Left colon (tissue), 2 donors: Measurements from ENCODE around the gene GPC2. TPM values are rescaled to one million over a fixed set of nuclear protein-coding genes. Genes with fewer than 3 reads are reported as not detected.
A peak's percentile ranks its signal among the peaks of the same experiment; 100 is the strongest.
"Not testable (repeated sequence)": the region's sequence is repeated elsewhere in the genome, so short reads cannot be mapped to it uniquely, and the experiment has no call there.

Source experiments
- ATAC-seq: fragments of 200-7000 bp; cut with Tn5 transposase; one replicate; pipeline ENCODE4 v1.9.1; 2020; ENCODE audit warnings: mild to moderate bottlenecking, moderate library complexity
- DNase-seq, 2 donors: peaks; one replicate each; pipeline ENCODE4 v3.0.0-alpha.2; 2020
- intact Hi-C, 2 donors: fragments of 100-400 bp; cut with DNase I in 1 of 2; cut with micrococcal nuclease in 1 of 2; formaldehyde crosslinking; loops; one replicate each; pipeline versions ENCODE4 v1.11.2 to v1.14.0; 2022; cut with DNase I, micrococcal nuclease
- microRNA-seq, 2 donors: library from miRNA; unstranded; fragments of <30 nt; microRNA quantifications; one replicate each; pipeline versions ENCODE4 v1.1.0 to v1.2.0, GENCODE V29; 2020
- total RNA-seq, 2 donors: library from RNA; stranded (reverse); fragmentation: NEBNext Ultra II Directional; extraction: Animal tissue kit (Norgen Biotek cat#: 25700); gene quantifications; one replicate each; pipeline ENCODE4 v1.2.1, GENCODE V29; 2021
- donor health status: DM: no; HTN: no; CAD: no.
- donor health status: DM: yes; HTN: yes; CAD: no.

The GPC2 gene
- total RNA-seq, 2 donors from 2014 or later: 4.0 to 5.7 TPM

DNA sequence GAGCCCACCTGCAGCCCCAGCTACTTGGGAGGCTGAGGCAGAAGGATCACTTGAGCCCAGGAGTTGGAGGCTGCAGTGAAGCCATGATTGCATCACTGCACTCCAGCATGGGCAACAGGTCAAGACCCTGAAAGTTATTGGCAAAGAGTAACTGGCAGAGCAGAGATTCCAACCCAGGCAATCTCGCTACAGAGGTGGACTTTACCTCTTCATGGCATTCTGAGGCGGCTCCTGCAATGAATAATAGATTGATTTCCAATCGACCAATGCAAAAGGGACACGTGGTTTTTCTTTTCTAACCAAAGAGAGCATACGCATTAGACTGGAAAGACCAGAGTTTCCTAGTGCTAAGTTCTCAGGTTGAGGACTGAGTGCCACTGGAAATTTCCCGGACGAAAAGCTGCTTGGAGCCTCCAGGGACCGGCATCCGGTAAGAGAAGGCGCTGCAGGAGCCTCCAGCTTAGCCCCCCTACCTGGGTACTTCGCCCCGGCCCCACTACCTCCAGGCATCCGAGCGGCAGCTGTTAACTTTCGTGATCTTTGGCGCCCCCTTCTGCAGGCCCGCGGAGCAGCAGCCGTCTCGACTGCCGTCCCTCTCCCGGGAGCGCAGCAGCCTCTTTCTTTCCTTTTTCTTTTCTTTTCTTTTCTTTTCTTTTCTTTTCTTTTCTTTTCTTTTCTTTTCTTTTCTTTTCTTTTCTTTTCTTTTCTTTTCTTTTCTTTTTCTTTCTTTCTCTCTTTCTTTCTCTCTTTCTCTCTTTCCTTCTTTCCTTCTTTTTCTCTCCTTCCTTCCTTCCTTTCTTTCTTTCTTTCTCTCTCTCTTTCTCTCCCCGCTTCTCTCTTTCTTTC is 46.4 kb downstream of the GPC2 start:
- ATAC-seq (peak; percentile 22), DNase-seq (peak; percentile 75 to 90)
- intact Hi-C loops: loop anchor here in 1 of 2 donors (10.0 kb wide), 1 partner anchor 136 kb away; no protein-coding TSS in a partner anchor

DNA sequence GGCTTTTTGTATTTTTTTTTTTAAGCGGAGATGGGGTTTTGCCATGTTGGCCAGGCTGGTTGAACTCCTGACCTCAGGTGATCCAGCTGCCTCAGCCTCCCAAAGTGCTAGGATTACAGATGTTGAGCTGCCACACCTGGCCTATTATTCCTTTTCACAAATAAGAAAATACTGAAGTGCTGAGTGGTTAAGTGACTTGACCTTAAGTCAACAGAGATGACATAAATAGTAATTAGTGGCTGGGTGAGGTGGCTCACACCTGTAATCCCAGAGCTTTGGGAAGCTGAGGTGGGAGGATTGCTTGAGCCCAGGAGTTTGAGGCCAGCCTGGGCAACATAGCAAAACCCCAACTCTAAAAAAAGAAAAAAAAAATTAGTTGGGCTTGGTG is 47.0 kb downstream of the GPC2 start:
- not testable (repeated sequence) for DNase-seq, ATAC-seq
- intact Hi-C loops: loop anchor here in 1 of 2 donors (10.0 kb wide), 1 partner anchor 135 kb away; no protein-coding TSS in a partner anchor

DNA sequence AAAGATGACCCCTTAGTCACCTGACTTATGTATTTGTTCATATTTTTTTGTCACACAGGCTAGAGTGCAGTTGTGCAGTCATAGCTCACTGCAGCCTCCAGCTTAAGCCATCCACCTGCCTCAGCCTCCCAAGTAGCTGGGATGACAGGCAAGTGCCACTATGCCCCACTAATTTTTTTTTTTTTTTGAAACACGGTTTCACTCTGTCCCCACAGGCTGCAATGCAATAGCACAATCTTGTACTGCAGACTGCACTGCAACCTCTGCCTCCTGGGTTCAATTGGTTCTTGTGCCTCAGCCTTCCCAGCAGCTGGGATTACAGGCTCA is 48.6 kb downstream of the GPC2 start:
- ATAC-seq (no peak), DNase-seq (no peak)
- intact Hi-C loops: no loop called here

DNA sequence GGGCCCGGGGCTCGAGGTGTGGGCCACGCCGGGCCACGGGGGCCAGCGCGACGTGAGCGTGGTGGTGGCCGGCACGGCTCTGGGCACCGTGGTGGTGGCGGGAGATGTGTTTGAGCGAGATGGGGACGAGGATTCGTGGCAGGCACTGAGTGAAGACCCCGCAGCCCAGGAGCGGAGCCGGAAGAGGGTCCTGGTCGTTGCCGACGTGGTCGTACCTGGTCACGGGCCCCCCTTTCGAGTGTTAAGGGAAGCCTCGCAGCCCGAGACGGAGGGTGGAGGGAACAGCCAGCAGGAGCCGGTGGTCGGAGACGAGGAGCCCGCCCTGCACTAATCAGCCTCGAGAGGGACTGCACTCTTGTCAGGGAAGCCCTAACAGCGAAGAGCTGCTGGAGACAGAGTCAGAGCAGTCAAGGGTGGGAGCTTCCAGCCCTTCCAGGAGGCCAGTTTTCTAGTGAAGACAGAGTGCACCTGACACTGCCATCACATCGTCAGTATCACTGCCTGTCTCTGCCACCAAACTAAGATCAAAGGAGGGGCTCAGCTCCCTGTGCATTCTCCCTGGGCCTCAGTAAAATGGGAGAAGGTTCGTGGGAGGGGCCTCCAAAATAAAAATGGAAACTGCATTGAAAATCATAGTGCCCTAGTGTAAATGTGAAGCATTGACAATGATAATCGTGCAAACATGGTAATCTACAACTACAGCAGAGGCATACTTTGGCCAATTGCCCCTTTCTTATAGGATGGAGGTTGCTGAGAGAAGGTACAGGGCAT is 49.1 kb downstream of the GPC2 start:
- intact Hi-C loops: no loop called here
- DNase-seq (peak; percentile 46 to 50), ATAC-seq (no peak)

DNA sequence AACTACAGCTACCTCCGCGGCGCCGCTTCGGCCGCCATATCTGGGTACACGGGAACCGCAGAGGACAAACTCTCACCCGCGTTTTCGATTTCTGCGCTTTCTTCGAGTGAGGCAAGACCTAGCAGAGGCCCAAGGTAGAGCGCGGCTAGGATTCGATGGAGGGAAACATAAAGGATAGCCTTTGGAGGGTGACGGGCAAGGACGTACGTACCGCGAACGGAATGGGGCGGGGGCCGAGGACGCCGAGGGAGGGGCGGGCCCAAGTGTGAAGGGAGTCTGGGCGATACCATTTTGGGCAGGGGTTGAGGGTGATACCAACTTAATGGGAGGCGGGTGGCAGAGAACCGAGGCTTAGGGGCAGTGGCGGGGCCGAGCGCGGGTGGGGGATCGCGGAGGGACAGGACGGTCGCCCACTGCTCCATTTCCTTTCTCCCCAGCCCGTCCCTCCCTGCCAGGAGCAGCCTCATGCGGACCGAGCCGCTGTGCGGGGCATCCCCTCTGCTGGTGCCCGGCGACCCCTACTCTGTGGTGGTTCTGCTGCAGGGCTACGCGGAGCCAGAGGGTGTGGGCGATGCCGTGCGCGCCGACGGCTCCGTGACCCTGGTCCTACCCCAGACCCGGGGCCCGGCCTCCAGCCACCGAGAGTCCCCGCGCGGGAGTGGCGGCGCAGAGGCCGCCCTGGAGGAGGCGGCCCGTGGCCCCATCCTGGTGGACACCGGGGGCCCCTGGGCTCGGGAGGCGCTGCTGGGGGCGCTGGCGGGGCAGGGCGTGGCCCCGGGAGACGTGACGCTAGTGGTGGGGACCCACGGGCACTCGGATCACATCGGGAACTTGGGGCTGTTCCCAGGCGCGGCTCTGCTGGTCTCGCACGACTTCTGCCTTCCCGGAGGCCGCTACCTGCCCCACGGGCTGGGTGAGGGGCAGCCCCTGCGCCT is 50.0 kb downstream of the GPC2 start, which contains the start of gene MBLAC1:
MBLAC1 (plus strand) TSS at position 37 of the 935 bp plus-strand sequence; CDS start at position 466, 429 bp downstream.
- DNase-seq (peak; percentile 91 to 96), ATAC-seq (peak; percentile 70)
- intact Hi-C loops: no loop called here

DNA sequence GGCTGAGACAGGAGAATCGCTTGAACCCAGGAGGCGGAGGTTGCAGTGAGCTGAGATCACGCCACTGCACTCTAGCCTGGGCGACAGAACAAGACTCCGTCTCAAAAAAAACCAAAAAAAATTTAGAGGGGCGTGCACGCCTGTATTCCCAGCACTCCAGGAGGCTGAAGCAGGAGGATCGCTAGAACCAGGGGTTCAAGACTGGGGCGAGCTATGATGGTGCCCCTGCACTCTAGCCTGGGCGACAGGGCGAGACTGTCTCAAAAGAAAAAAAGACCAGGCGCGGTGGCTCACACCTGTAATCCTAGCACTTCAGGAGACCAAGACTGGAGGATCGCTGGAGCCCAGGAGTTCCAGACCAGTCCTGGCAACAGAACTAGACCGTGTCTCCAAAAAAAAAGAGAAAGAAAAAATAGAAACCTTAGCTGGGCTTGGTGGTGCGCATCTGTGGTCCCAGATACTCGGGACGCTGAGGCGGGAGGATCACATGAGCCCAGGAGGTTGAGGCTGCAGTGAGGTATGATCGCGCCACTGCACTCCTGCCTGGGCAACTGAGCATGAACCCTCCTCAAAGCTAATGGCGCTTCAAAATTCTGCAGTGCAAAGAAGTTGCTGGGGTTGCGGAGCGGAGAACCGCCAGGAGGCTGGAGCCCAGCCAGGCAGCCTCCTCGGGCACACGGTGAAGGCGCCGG is 50.8 kb downstream of the GPC2 start:
- intact Hi-C loops: no loop called here
- peak; percentile 27 for ATAC-seq
- no peak for DNase-seq

DNA sequence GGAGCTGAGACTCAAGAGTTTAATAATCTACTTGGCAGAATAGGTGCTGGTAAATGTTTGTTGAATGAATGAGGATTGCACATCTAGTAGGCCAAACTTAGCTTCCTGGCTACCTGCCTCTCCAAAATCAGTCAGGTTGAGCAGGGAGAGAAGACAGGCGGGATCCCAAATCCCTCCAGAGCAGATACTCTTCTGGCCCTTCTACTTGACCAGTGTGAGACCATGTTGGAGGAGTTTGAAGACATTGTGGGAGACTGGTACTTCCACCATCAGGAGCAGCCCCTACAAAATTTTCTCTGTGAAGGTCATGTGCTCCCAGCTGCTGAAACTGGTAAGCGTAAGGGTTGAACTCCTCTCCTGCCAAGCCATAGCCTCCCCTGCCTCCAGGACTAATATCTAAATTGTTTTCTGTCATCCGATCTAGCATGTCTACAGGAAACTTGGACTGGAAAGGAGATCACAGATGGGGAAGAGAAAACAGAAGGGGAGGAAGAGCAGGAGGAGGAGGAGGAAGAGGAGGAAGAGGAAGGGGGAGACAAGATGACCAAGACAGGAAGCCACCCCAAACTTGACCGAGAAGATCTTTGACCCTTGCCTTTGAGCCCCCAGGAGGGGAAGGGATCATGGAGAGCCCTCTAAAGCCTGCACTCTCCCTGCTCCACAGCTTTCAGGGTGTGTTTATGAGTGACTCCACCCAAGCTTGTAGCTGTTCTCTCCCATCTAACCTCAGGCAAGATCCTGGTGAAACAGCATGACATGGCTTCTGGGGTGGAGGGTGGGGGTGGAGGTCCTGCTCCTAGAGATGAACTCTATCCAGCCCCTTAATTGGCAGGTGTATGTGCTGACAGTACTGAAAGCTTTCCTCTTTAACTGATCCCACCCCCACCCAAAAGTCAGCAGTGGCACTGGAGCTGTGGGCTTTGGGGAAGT is 52.6 kb downstream of the GPC2 start:
- ATAC-seq (peak; percentile 50), DNase-seq (peak; percentile 46 to 58)
- intact Hi-C loops: no loop called here

DNA sequence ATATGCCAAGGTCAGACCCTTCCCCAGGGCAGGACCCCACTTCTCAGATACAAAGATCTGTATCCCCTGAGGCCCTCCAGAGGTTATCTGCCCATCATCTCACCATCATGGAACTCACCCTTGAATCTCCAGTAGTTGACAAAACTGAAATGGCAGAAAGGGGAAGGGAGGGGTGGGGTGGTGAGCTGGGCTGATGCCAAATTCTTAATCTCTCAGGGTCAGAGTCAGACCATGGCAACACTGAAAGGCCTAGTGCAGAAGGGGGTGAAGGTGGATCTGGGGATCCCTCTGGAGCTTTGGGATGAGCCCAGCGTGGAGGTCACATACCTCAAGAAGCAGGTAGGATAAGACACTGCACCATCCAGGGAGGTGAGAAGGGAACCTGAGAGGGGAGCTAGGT is 54.6 kb downstream of the GPC2 start:
- ATAC-seq: no peak
- intact Hi-C loops: no loop called here

DNA sequence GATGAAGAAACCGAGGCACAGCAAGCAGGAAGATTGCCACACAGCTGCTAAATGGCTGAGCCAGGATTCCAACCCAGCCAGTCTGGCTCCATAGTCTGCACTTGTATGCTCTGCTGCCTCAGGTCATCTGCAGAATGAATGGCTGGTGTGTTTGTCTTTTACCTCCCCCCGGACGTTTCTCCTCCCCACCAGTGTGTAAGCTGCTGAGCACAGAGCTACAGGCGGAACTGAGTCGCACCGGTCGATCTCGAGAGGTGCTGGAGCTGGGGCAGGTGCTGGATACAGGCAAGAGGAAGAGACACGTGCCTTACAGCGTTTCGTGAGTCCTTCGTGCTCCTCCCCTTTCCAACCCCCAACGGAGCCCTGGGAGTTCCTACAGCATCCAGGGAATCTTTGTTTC is 55.1 kb downstream of the GPC2 start:
- intact Hi-C loops: no loop called here
- ATAC-seq: no peak
- DNase-seq: no peak

More for the DNA sequence above, 54.6 kb downstream of the GPC2 start:
- no peak for DNase-seq

DNA sequence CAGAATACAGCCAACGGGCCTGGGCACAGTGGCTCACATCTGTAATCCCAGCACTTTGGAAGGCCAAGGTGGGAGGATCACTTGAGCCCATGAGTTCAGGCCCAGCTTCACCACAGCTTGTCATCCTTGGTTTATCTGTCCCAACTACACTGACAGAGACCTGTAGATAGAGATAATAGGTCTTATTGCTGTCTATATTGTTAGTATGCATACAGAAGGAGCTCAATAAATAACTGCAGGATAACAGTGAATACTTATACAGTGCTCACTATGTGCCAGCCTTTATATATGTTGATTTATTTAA is 56.5 kb downstream of the GPC2 start:
- intact Hi-C loops: no loop called here
- DNase-seq (no peak), ATAC-seq (no peak)

DNA sequence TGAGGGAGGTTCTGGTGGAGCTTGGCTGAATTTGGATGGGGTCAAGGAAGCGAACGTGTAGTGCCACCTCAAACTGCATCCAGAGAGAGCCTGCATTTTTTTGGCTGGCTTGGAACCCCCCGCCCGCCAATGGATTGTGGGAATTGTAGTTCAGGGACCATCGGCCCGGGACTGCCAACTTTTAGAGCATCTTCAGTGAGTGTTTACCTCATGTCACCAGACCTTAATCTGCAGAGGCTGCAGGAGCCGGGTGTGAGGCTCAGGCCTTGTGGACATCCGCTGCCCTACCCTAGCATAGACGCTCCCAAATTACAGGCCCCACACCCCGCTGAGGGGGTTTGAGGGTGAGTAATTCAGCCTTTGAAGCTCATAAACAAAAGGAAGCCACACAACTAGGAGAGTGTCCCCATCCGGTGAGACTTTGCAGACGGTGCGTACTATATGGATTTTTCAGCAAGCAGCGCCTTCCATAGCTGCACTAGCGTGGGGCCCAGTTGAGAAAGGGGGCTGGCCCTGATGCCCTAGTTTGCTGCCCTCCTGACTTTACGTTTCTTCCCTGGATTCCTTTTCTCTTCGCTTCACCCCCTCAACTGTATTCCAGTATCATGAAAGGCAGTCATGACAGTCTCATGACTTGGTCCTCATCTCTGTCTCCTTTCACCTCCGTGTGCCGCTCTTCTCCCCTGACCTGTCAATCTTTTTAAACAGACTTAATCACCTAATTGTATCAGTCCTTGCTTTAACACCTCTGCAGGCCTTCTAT is 57.0 kb downstream of the GPC2 start:
- DNase-seq: peak; percentile 57 to 58
- intact Hi-C loops: no loop called here
- ATAC-seq: peak; percentile 9

Small RNA genes lying within 50 kb of the gene (microRNA-seq; reads per million reads assigned to microRNA genes)
- gene MIR4658: 0 to 0.53 reads per million in 2 donors

Other genes with a start within 250 kb of the GPC2 start
- gene GJC3, start 247.8 kb downstream of the GPC2 start, total RNA-seq: not detected
- gene AZGP1, start 201.3 kb downstream of the GPC2 start, total RNA-seq: 1 to 10 TPM; 3.4 to 4.8 TPM
- 100 to 1,000 TPM; 127 to 133 TPM for gene ZKSCAN1, start 161.8 kb downstream of the GPC2 start, total RNA-seq
- gene ZSCAN21, start 127.6 kb downstream of the GPC2 start, total RNA-seq: 1 to 10 TPM; 6.7 to 7.1 TPM
- gene ZNF3, start 95.7 kb downstream of the GPC2 start, total RNA-seq: 10 to 100 TPM; 34.0 to 37.2 TPM
- gene COPS6, start 88.4 kb downstream of the GPC2 start, total RNA-seq: 10 to 100 TPM; 59.3 to 65.6 TPM
- 10 to 100 TPM; 44.7 to 62.1 TPM for gene MCM7, start 76.0 kb downstream of the GPC2 start, total RNA-seq
- gene AP4M1, start 75.7 kb downstream of the GPC2 start, total RNA-seq: 10 to 100 TPM; 20.2 to 20.8 TPM
- 10 to 100 TPM; 28.7 to 33.1 TPM for gene TAF6, start 58.0 kb downstream of the GPC2 start, total RNA-seq
- 1 to 10 TPM; 7.0 to 9.8 TPM for gene CNPY4, start 57.7 kb downstream of the GPC2 start, total RNA-seq
- gene MBLAC1, start 50.4 kb downstream of the GPC2 start, total RNA-seq: 1 to 10 TPM; 2.7 to 3.9 TPM
- 100 to 1,000 TPM; 224 to 268 TPM for gene LAMTOR4, start 28.5 kb downstream of the GPC2 start, total RNA-seq
- gene TRAPPC14, start 18.7 kb downstream of the GPC2 start, total RNA-seq: 10 to 100 TPM; 54.9 to 62.1 TPM
- gene GAL3ST4, start 8.8 kb downstream of the GPC2 start, total RNA-seq: 10 to 100 TPM in 1 of 2 donors, 1 to 10 TPM in 1; 8.0 to 10.9 TPM
- gene STAG3, start 537 bp upstream of the GPC2 start, total RNA-seq: 1 to 10 TPM; 1.2 to 2.0 TPM
- 1 to 10 TPM in 1 of 2 donors, not detected in 1; 1.1 TPM for gene PVRIG, start 42.6 kb upstream of the GPC2 start, total RNA-seq
- gene SPDYE3, start 130.3 kb upstream of the GPC2 start, total RNA-seq: not detected
- gene PILRB, start 180.7 kb upstream of the GPC2 start, total RNA-seq: 10 to 100 TPM; 36.1 to 45.0 TPM
- gene PILRA, start 196.1 kb upstream of the GPC2 start, total RNA-seq: 1 to 10 TPM; 1.9 to 5.2 TPM